ENCODE data around the gene RACK1.

- no peak for TF ChIP-seq CTCF (IDR thresholded peaks at IDR 0.05; ENCODE audit: low read length)
- TF ChIP-seq EZH2 (IDR thresholded peaks at IDR 0.05; ENCODE audit: borderline replicate concordance, low read length), result no peak
Observed at GRCh38 chr5:181219262-181220177, 24.2 kb downstream of the RACK1 start.

Measured in OCI-LY1 (cell line).